Neuron (in vitro differentiated cells): ENCODE results near the gene INPP5J.

Source experiments
- H2AFZ ChIP-seq: one replicate; pipeline ENCODE4 v1.6.1; 2013; ENCODE audit warnings: low read depth, mild to moderate bottlenecking, inconsistent platforms, low read length, moderate library complexity
- H3K27me3 ChIP-seq: one replicate; pipeline ENCODE4 v1.6.1; 2013; ENCODE audit warnings: low read length; ENCODE audit not compliant: insufficient read depth
- H3K36me3 ChIP-seq: one replicate; pipeline ENCODE4 v1.6.1; 2013; ENCODE audit warnings: low read length; ENCODE audit not compliant: insufficient read depth
- H3K4me1 ChIP-seq: one replicate; pipeline ENCODE4 v1.6.1; 2013; ENCODE audit warnings: low read length; ENCODE audit not compliant: insufficient read depth
- H3K4me3 ChIP-seq: 2 replicates; pipeline ENCODE4 v1.5.1; 2013; ENCODE audit warnings: mild to moderate bottlenecking, low read length, moderate library complexity
- H3K9me3 ChIP-seq: one replicate; pipeline ENCODE4 v1.6.1; 2013; ENCODE audit warnings: low read length

INPP5J gene

GRCh38 chr22:31082606-31083376 is 40.0 kb upstream of the INPP5J start:
- H3K36me3 ChIP-seq, result no peaks in the 10 kb centered on the region
- no peak overlapping the region for H2AFZ ChIP-seq
- H3K27me3 ChIP-seq, result no peaks in the 10 kb centered on the region
- H3K4me1 ChIP-seq, result peaks cover 12% of the 10 kb centered on the region
- no peaks in the 10 kb centered on the region for H3K9me3 ChIP-seq
- no peak overlapping the region for H3K4me3 ChIP-seq

GRCh38 chr22:31083377-31083768 is 39.4 kb upstream of the INPP5J start:
- no peak overlapping the region for H2AFZ ChIP-seq
- no peaks in the 10 kb centered on the region for H3K36me3 ChIP-seq
- H3K4me1 ChIP-seq, result peaks cover 12% of the 10 kb centered on the region
- H3K27me3 ChIP-seq, result no peaks in the 10 kb centered on the region
- no peak overlapping the region for H3K4me3 ChIP-seq
- no peaks in the 10 kb centered on the region for H3K9me3 ChIP-seq

- Histone ChIP-seq H2AFZ (no peak overlapping the region), H3K9me3 (no peaks in the 10 kb centered on the region), H3K36me3 (no peaks in the 10 kb centered on the region), H3K27me3 (no peaks in the 10 kb centered on the region), H3K4me1 (peaks cover 12% of the 10 kb centered on the region), H3K4me3 (no peak overlapping the region)
Measured at GRCh38 chr22:31083923-31084810, 38.6 kb upstream of the INPP5J start.

- Histone ChIP-seq H3K4me1 (peaks cover 12% of the 10 kb centered on the region), H3K36me3 (no peaks in the 10 kb centered on the region), H2AFZ (no peak overlapping the region), H3K4me3 (no peak overlapping the region), H3K27me3 (no peaks in the 10 kb centered on the region), H3K9me3 (no peaks in the 10 kb centered on the region)
Measured at GRCh38 chr22:31084811-31085492, 37.8 kb upstream of the INPP5J start.

GRCh38 chr22:31085493-31085824 is 37.3 kb upstream of the INPP5J start:
- H3K9me3 ChIP-seq, result no peaks in the 10 kb centered on the region
- no peak overlapping the region for H2AFZ ChIP-seq
- no peaks in the 10 kb centered on the region for H3K36me3 ChIP-seq
- no peaks in the 10 kb centered on the region for H3K27me3 ChIP-seq
- H3K4me3 ChIP-seq, result no peak overlapping the region
- H3K4me1 ChIP-seq, result peaks cover 9% of the 10 kb centered on the region

DNA sequence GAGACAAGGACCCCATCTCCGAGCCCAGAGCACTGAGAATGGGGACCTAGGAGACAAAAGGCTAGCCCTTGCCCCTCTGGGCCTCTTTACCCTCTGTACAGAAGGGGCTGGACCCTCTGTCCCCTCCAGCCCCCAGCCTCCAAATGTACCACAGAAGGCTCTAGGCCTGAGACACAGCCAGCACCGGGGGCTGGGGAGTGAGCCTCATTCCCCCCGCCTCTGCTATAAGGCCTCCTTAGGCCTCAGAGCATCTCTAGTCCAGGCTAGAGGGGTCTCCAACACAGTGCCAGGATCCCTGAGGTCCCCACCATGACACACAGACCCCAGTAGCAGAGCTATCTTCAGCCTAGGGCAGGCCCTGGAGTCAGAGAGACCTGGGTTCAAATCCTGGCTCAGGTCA is 36.8 kb upstream of the INPP5J start:
- H2AFZ ChIP-seq, result no peak overlapping the region
- H3K4me3 ChIP-seq, result no peak overlapping the region
- H3K4me1 ChIP-seq, result peaks cover 7% of the 10 kb centered on the region
- H3K36me3 ChIP-seq, result peaks cover 3% of the 10 kb centered on the region
- no peaks in the 10 kb centered on the region for H3K9me3 ChIP-seq
- H3K27me3 ChIP-seq, result no peaks in the 10 kb centered on the region

- H3K4me1 ChIP-seq, result peaks cover 4% of the 10 kb centered on the region
- H2AFZ ChIP-seq, result no peak overlapping the region
- H3K27me3 ChIP-seq, result no peaks in the 10 kb centered on the region
- no peaks in the 10 kb centered on the region for H3K9me3 ChIP-seq
- H3K36me3 ChIP-seq, result peaks cover 7% of the 10 kb centered on the region
- no peak overlapping the region for H3K4me3 ChIP-seq
Measured at GRCh38 chr22:31086703-31087330, 35.9 kb upstream of the INPP5J start.

GRCh38 chr22:31087744-31088215 is 35.0 kb upstream of the INPP5J start:
- Histone ChIP-seq H2AFZ (no peak overlapping the region), H3K4me3 (no peak overlapping the region), H3K9me3 (no peaks in the 10 kb centered on the region), H3K4me1 (no peaks in the 10 kb centered on the region), H3K36me3 (peaks cover 9% of the 10 kb centered on the region), H3K27me3 (no peaks in the 10 kb centered on the region)

DNA sequence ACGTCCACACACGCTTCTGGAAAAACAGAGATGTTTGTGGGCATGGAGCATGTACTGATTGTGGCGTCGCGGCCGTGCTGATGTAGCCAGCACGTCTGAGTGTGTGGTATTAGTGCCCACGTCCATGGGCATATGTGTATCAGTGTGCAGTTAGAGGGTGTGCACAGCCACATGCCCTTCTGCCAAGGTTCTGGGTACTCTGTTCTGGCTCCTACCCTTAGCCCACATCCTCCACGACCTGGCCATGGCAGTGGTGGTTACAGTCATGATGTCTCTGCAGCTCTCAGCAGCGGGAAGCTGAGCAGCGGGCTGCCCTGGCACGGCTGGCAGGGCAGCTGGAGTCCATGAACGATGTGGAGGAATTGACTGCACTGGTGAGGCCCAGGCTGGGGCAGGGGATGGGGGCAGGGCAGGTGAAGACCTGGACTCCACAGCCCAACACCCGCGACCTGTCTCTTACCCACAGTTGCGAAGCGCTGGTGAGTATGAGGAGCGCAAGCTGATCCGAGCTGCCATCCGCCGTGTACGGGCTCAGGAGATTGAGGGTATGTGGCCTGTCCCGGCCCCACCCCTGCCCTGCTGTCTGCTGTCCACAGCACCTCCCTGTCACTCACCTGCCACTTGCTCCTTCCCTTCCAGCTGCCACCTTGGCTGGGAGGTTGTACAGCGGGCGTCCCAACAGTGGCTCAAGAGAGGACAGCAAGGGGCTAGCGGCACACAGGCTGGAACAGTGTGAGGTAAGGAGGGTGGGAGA is 34.4 kb upstream of the INPP5J start:
- H3K27me3 ChIP-seq, result no peaks in the 10 kb centered on the region
- H3K4me1 ChIP-seq, result no peaks in the 10 kb centered on the region
- H3K4me3 ChIP-seq, result no peak overlapping the region
- no peaks in the 10 kb centered on the region for H3K9me3 ChIP-seq
- peaks cover 9% of the 10 kb centered on the region for H3K36me3 ChIP-seq
- H2AFZ ChIP-seq, result no peak overlapping the region

- Histone ChIP-seq H2AFZ (no peak overlapping the region), H3K36me3 (peaks cover 9% of the 10 kb centered on the region)
Measured at GRCh38 chr22:31089160-31090100, 33.3 kb upstream of the INPP5J start.

DNA sequence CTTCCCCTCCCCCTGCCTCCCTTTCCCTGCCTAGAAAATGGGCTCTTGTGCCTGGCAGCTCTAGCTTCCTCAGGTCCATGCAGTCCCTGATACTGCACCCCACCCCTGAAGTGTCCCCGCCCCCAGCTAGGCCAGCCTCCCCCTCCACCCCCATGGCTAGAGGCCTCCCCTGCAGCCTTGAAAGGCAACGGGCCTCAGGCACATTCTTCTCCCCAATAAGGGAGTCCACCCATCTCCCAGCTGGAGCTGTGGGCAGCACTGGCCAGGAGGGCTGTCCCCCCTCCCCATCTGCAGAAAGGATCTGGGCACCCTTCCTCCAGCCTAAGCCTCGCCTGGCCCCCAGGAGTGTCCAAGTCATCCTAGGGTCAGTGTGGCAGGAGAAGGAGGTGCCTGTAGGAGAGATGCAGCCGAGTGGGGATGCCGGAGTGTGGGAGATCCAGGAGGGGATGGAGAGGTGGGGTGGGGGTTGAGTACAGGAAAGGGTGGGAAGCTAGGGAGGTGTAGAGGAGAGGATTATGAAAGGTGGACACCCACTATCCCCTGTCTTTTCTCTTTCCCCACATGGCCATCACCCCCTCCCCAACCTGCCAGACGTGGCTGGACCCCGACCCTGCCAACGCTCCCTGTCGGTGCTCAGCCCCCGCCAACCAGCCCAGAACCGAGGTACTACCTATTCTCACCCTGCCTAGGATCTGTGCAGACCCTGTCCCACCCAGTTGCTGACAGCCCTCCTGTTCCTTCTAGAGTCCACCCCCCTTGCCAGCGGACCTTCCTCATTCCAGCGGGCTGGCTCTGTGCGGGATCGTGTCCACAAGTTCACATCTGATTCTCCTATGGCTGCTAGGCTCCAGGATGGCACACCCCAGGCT is 32.3 kb upstream of the INPP5J start:
- no peaks in the 10 kb centered on the region for H3K9me3 ChIP-seq
- H3K36me3 ChIP-seq, result peaks cover 9% of the 10 kb centered on the region
- H3K4me1 ChIP-seq, result no peaks in the 10 kb centered on the region
- H3K27me3 ChIP-seq, result no peaks in the 10 kb centered on the region
- no peak overlapping the region for H2AFZ ChIP-seq
- no peak overlapping the region for H3K4me3 ChIP-seq

More at GRCh38 chr22:31089160-31090100, 33.3 kb upstream of the INPP5J start:
- H3K4me3 ChIP-seq, result no peak overlapping the region
- no peaks in the 10 kb centered on the region for H3K9me3 ChIP-seq
- no peaks in the 10 kb centered on the region for H3K27me3 ChIP-seq
- no peaks in the 10 kb centered on the region for H3K4me1 ChIP-seq
